ENCODE results near the gene CDH4.

The CDH4 gene

GRCh38 chr20:61847986-61848385 lies 595.9 kb downstream of the CDH4 start (continued):
- TF ChIP-seq, protein P1, sequence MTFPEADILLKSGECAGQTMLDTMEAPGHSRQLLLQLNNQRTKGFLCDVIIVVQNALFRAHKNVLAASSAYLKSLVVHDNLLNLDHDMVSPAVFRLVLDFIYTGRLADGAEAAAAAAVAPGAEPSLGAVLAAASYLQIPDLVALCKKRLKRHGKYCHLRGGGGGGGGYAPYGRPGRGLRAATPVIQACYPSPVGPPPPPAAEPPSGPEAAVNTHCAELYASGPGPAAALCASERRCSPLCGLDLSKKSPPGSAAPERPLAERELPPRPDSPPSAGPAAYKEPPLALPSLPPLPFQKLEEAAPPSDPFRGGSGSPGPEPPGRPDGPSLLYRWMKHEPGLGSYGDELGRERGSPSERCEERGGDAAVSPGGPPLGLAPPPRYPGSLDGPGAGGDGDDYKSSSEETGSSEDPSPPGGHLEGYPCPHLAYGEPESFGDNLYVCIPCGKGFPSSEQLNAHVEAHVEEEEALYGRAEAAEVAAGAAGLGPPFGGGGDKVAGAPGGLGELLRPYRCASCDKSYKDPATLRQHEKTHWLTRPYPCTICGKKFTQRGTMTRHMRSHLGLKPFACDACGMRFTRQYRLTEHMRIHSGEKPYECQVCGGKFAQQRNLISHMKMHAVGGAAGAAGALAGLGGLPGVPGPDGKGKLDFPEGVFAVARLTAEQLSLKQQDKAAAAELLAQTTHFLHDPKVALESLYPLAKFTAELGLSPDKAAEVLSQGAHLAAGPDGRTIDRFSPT (tag by site-specific recombination; IDR thresholded peaks at IDR 0.05) = no peak
- no peak for TF ChIP-seq GLI4 (tag by site-specific recombination; IDR thresholded peaks at IDR 0.05)
- no peak for TF ChIP-seq IKZF3 (tag by site-specific recombination; IDR thresholded peaks at IDR 0.05)
- no peak for TF ChIP-seq ZNF48 (tag by site-specific recombination; IDR thresholded peaks at IDR 0.05)
- TF ChIP-seq ZNF449 (tag by site-specific recombination; IDR thresholded peaks at IDR 0.05) = no peak
- no peak for TF ChIP-seq GLIS2 (tag by site-specific recombination; IDR thresholded peaks at IDR 0.05)
- TF ChIP-seq KLF10 (tag by site-specific recombination; IDR thresholded peaks at IDR 0.05) = no peak
- no peak for TF ChIP-seq ZNF211 (tag by site-specific recombination; IDR thresholded peaks at IDR 0.05; ENCODE audit: low read depth)
- no peak for TF ChIP-seq KLF17 (tag by site-specific recombination; IDR thresholded peaks at IDR 0.05)
- no peak for TF ChIP-seq ZNF596 (tag by site-specific recombination; IDR thresholded peaks at IDR 0.05)
- TF ChIP-seq ZNF830 (tag by site-specific recombination; IDR thresholded peaks at IDR 0.05; ENCODE audit: low read depth) = no peak

GRCh38 chr20:61848851-61849250 lies 596.8 kb downstream of the CDH4 start:
- ChIA-PET CTCF (no interaction called here), POLR2A (no interaction called here)
- no peaks in the 10 kb centered on the region for H3K9me3 ChIP-seq (ENCODE audit: control insufficient read depth, insufficient read depth, low read depth, low read length)
- no peak overlapping the region for H3K27ac ChIP-seq (ENCODE audit: extremely low read depth, low read depth, low read length)
- no peaks in the 10 kb centered on the region for H3K36me3 ChIP-seq (ENCODE audit: control insufficient read depth in 2 of 2, insufficient read depth in 1 of 2, low read length in 2 of 2)
- no peaks in the 10 kb centered on the region for H3K4me1 ChIP-seq (ENCODE audit: control insufficient read depth, insufficient read depth, low read length)
- no peak overlapping the region for H3K4me3 ChIP-seq (ENCODE audit: low read depth, low read length)
- TF ChIP-seq ZNF510 (tag by site-specific recombination; IDR thresholded peaks at IDR 0.05; ENCODE audit: insufficient replicate concordance) (no peak), ZNF221 (tag by site-specific recombination; IDR thresholded peaks at IDR 0.05; ENCODE audit: borderline replicate concordance) (no peak), ZNF174 (tag by site-specific recombination; IDR thresholded peaks at IDR 0.05) (no peak), ZNF626 (tag by site-specific recombination; IDR thresholded peaks at IDR 0.05) (no peak), ZNF529 (tag by site-specific recombination; IDR thresholded peaks at IDR 0.05; ENCODE audit: insufficient replicate concordance) (no peak), ZNF76 (tag by site-specific recombination; IDR thresholded peaks at IDR 0.05; ENCODE audit: borderline replicate concordance, low read depth) (no peak), ZSCAN16 (tag by site-specific recombination; IDR thresholded peaks at IDR 0.05) (no peak), PRDM1 (tag by site-specific recombination; IDR thresholded peaks at IDR 0.05) (no peak)
- TF ChIP-seq, protein P2, sequence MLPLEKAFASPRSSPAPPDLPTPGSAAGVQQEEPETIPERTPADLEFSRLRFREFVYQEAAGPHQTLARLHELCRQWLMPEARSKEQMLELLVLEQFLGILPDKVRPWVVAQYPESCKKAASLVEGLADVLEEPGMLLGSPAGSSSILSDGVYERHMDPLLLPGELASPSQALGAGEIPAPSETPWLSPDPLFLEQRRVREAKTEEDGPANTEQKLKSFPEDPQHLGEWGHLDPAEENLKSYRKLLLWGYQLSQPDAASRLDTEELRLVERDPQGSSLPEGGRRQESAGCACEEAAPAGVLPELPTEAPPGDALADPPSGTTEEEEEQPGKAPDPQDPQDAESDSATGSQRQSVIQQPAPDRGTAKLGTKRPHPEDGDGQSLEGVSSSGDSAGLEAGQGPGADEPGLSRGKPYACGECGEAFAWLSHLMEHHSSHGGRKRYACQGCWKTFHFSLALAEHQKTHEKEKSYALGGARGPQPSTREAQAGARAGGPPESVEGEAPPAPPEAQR (tag by site-specific recombination; IDR thresholded peaks at IDR 0.05) = no peak
- TF ChIP-seq, protein P3, sequence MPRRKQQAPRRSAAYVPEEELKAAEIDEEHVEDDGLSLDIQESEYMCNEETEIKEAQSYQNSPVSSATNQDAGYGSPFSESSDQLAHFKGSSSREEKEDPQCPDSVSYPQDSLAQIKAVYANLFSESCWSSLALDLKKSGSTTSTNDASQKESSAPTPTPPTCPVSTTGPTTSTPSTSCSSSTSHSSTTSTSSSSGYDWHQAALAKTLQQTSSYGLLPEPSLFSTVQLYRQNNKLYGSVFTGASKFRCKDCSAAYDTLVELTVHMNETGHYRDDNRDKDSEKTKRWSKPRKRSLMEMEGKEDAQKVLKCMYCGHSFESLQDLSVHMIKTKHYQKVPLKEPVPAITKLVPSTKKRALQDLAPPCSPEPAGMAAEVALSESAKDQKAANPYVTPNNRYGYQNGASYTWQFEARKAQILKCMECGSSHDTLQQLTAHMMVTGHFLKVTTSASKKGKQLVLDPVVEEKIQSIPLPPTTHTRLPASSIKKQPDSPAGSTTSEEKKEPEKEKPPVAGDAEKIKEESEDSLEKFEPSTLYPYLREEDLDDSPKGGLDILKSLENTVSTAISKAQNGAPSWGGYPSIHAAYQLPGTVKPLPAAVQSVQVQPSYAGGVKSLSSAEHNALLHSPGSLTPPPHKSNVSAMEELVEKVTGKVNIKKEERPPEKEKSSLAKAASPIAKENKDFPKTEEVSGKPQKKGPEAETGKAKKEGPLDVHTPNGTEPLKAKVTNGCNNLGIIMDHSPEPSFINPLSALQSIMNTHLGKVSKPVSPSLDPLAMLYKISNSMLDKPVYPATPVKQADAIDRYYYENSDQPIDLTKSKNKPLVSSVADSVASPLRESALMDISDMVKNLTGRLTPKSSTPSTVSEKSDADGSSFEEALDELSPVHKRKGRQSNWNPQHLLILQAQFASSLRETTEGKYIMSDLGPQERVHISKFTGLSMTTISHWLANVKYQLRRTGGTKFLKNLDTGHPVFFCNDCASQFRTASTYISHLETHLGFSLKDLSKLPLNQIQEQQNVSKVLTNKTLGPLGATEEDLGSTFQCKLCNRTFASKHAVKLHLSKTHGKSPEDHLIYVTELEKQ (tag by site-specific recombination; IDR thresholded peaks at IDR 0.05; ENCODE audit: borderline replicate concordance) = no peak
